ENCODE results near the gene CCM2L.

Gene CCM2L

GRCh38 chr20:31992086-31992485 is 18.2 kb upstream of the CCM2L start:
- DNase-seq (ENCODE audit: low read depth): no peak

GRCh38 chr20:31996996-31997395 is 13.2 kb upstream of the CCM2L start:
- no peak for DNase-seq (ENCODE audit: low read depth)

GRCh38 chr20:31998246-31998645 is 12.0 kb upstream of the CCM2L start:
- no peak for DNase-seq (ENCODE audit: low read depth)

GRCh38 chr20:32003325-32003724 is 6.9 kb upstream of the CCM2L start:
- DNase-seq (ENCODE audit: low read depth): no peak

- no peak for DNase-seq (ENCODE audit: low read depth)
Observed at GRCh38 chr20:32004963-32005362, 5.3 kb upstream of the CCM2L start.

- no peak for DNase-seq (ENCODE audit: low read depth)
Observed at GRCh38 chr20:32006053-32006452, 4.2 kb upstream of the CCM2L start.

GRCh38 chr20:32006841-32007786 is 3.1 kb upstream of the CCM2L start:
- DNase-seq (ENCODE audit: low read depth): no peak

GRCh38 chr20:32007787-32008616 is 2.2 kb upstream of the CCM2L start:
- no peak for DNase-seq (ENCODE audit: low read depth)

GRCh38 chr20:32009564-32009963 is 674 bp upstream of the CCM2L start:
- DNase-seq (ENCODE audit: low read depth): no peak

- no peak for DNase-seq (ENCODE audit: low read depth)
Observed at GRCh38 chr20:32010666-32011065, 428 bp downstream of the CCM2L start.

GRCh38 chr20:32012159-32012688 is 2.0 kb downstream of the CCM2L start:
- DNase-seq (ENCODE audit: low read depth): no peak

- DNase-seq (ENCODE audit: low read depth): no peak
Observed at GRCh38 chr20:32013326-32013725, 3.1 kb downstream of the CCM2L start.

- no peak for DNase-seq (ENCODE audit: low read depth)
Observed at GRCh38 chr20:32017711-32018251, 7.5 kb downstream of the CCM2L start.

GRCh38 chr20:32018269-32019155 is 8.3 kb downstream of the CCM2L start:
- DNase-seq (ENCODE audit: low read depth): no peak

GRCh38 chr20:32019156-32019510 is 8.9 kb downstream of the CCM2L start:
- DNase-seq (ENCODE audit: low read depth): no peak

GRCh38 chr20:32019563-32020463 is 9.6 kb downstream of the CCM2L start:
- no peak for DNase-seq (ENCODE audit: low read depth)

- DNase-seq (ENCODE audit: low read depth): no peak
Observed at GRCh38 chr20:32021091-32021490, 10.9 kb downstream of the CCM2L start.

GRCh38 chr20:32024683-32025295 is 14.6 kb downstream of the CCM2L start:
- no peak for DNase-seq (ENCODE audit: low read depth)

GRCh38 chr20:32027643-32028042 is 17.4 kb downstream of the CCM2L start:
- no peak for DNase-seq (ENCODE audit: low read depth)

All from fibroblast of the conjunctiva (primary cell).